SK-N-SH treated with all-trans-retinoic acid at 6 μM for 48 hours (cell line): ENCODE results near the gene ZNF519.

Experiments
- ARNTL ChIP-seq: fragments of 450-650 bp; formaldehyde crosslinking; IDR thresholded peaks from 2 replicates; pipeline ENCODE4 v1.5.0; 2020; ENCODE audit warnings: low read depth, mild to moderate bottlenecking, moderate library complexity, borderline replicate concordance
- CREB5 ChIP-seq: fragments of 250-450 bp; sonication (Bioruptor Pico); IDR thresholded peaks from 2 replicates; pipeline ENCODE4 v1.5.1; 2020; ENCODE audit warnings: low read depth, mild to moderate bottlenecking, moderate library complexity
- PATZ1 ChIP-seq: fragments of 250-450 bp; sonication (Bioruptor Pico); IDR thresholded peaks from 2 replicates; pipeline ENCODE4 v1.8.0; 2020; ENCODE audit warnings: mild to moderate bottlenecking, moderate library complexity, borderline replicate concordance
- POU6F1 ChIP-seq: fragments of 250-450 bp; sonication (Bioruptor Pico); IDR thresholded peaks from 2 replicates; pipeline ENCODE4 v1.8.0; 2021; ENCODE audit warnings: low read depth, mild to moderate bottlenecking, moderate library complexity, borderline replicate concordance
- PPARA ChIP-seq: fragments of 250-450 bp; sonication (Bioruptor Pico); IDR thresholded peaks from 2 replicates; pipeline ENCODE4 v1.5.0; 2020; ENCODE audit warnings: mild to moderate bottlenecking, borderline replicate concordance
- RARB ChIP-seq: fragments of 250-450 bp; sonication (Bioruptor Pico); IDR thresholded peaks from 2 replicates; pipeline ENCODE4 v1.8.0; 2021; ENCODE audit warnings: mild to moderate bottlenecking, moderate library complexity
- SNAI2 ChIP-seq: fragments of 250-450 bp; sonication (Bioruptor Pico); IDR thresholded peaks from 2 replicates; pipeline ENCODE4 v1.5.0; 2020; ENCODE audit warnings: mild to moderate bottlenecking, moderate library complexity
- TCF4 ChIP-seq: fragments of 250-450 bp; sonication (Bioruptor Pico); IDR thresholded peaks from 2 replicates; pipeline ENCODE4 v1.8.0; 2021; ENCODE audit warnings: mild to moderate bottlenecking, moderate library complexity, borderline replicate concordance
- ZFP3 ChIP-seq: fragments of 250-450 bp; sonication (Bioruptor Pico); IDR thresholded peaks from 2 replicates; pipeline ENCODE4 v1.5.0; 2020; ENCODE audit warnings: mild to moderate bottlenecking, moderate library complexity
- ZFP30 ChIP-seq: fragments of 450-650 bp; formaldehyde crosslinking; IDR thresholded peaks from 2 replicates; pipeline ENCODE4 v1.5.0; 2022; ENCODE audit warnings: mild to moderate bottlenecking, moderate library complexity
- ZNF70 ChIP-seq: fragments of 450-650 bp; formaldehyde crosslinking; IDR thresholded peaks from 2 replicates; pipeline ENCODE4 v1.5.0; 2020; ENCODE audit warnings: mild to moderate bottlenecking, moderate library complexity
- ZNF8 ChIP-seq: fragments of 450-650 bp; formaldehyde crosslinking; IDR thresholded peaks from 2 replicates; pipeline ENCODE4 v1.5.0; 2020; ENCODE audit warnings: mild to moderate bottlenecking, moderate library complexity

- TF ChIP-seq POU6F1 (CRISPR knock-in tag), result no peak
- TF ChIP-seq ZFP30, result no peak
- TF ChIP-seq RARB (CRISPR knock-in tag), result no peak
- no peak for TF ChIP-seq ARNTL (CRISPR knock-in tag)
- no peak for TF ChIP-seq PATZ1 (CRISPR knock-in tag)
- no peak for TF ChIP-seq TCF4
- TF ChIP-seq ZFP3 (CRISPR knock-in tag), result no peak
- TF ChIP-seq PPARA (CRISPR knock-in tag), result no peak
- TF ChIP-seq CREB5 (CRISPR knock-in tag), result no peak
- TF ChIP-seq SNAI2, result no peak
- TF ChIP-seq ZNF8 (CRISPR knock-in tag), result no peak
- TF ChIP-seq ZNF70 (CRISPR knock-in tag), result no peak
Measured at GRCh38 chr18:14089781-14090180, 42.5 kb downstream of the ZNF519 start.
